ENCODE measurements around the gene KIF6. TPM values are rescaled to one million over a fixed set of nuclear protein-coding genes. Genes with fewer than 3 reads are reported as not detected.
"Not testable (repeated sequence)": the region's sequence is repeated elsewhere in the genome, so short reads cannot be mapped to it uniquely, and the experiment has no call there.

The KIF6 gene
- total RNA-seq, 1 donor from 2014 or later, result 2.7 TPM

DNA sequence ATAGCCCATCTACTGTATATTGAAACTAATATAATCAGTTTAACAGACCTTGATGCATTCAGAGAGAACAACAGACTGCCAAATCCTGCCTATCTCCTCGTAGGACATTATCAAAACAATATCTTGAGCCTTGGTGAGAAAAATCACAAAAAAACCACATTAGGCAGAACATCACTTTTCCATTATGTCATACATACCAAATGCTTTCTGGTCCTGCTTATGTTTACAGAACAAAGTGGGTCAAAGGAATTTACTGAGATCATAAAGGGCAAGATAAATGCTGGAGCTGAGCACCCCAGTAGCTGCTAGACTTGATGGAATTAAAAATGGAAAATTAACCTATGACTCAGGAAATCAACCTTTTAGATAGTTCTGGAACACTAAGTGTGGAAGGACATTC lies 207.5 kb downstream of the KIF6 start:
- Histone ChIP-seq H3K4me1 (no peaks in the 10 kb centered on the region), H3K4me2 (no peak overlapping the region), H3K9me3 (ENCODE audit: low read depth) (no peaks in the 10 kb centered on the region), H3K9ac (no peak overlapping the region), H3F3A (ENCODE audit: low read depth) (no peaks in the 10 kb centered on the region), H3K36me3 (no peaks in the 10 kb centered on the region), H3K4me3 (no peak overlapping the region), H3K27me3 (no peaks in the 10 kb centered on the region), H3K27ac (no peak overlapping the region), H4K20me1 (ENCODE audit: low read depth) (no peaks in the 10 kb centered on the region), H2AFZ (replicated peaks) (no peak overlapping the region), H3K79me2 (ENCODE audit: low read depth) (no peaks in the 10 kb centered on the region)
- Mint-ChIP-seq H3K4me1 (no peaks in the 10 kb centered on the region), H3K4me3 (no peak overlapping the region), H3K36me3 (no peaks in the 10 kb centered on the region), H3K9me3 (no peaks in the 10 kb centered on the region), H3K27ac (no peak overlapping the region), H3K27me3 (ENCODE audit: insufficient read depth, low read depth) (no peaks in the 10 kb centered on the region)
- TF ChIP-seq, protein P1, sequence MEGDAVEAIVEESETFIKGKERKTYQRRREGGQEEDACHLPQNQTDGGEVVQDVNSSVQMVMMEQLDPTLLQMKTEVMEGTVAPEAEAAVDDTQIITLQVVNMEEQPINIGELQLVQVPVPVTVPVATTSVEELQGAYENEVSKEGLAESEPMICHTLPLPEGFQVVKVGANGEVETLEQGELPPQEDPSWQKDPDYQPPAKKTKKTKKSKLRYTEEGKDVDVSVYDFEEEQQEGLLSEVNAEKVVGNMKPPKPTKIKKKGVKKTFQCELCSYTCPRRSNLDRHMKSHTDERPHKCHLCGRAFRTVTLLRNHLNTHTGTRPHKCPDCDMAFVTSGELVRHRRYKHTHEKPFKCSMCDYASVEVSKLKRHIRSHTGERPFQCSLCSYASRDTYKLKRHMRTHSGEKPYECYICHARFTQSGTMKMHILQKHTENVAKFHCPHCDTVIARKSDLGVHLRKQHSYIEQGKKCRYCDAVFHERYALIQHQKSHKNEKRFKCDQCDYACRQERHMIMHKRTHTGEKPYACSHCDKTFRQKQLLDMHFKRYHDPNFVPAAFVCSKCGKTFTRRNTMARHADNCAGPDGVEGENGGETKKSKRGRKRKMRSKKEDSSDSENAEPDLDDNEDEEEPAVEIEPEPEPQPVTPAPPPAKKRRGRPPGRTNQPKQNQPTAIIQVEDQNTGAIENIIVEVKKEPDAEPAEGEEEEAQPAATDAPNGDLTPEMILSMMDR (IDR thresholded peaks at IDR 0.05), result no peak
- TF ChIP-seq EZH2 (IDR thresholded peaks at IDR 0.05) (no peak), EZH2phosphoT487 (IDR thresholded peaks at IDR 0.05) (no peak)
- DNase-seq (ENCODE audit: low spot score), result no peak

DNA sequence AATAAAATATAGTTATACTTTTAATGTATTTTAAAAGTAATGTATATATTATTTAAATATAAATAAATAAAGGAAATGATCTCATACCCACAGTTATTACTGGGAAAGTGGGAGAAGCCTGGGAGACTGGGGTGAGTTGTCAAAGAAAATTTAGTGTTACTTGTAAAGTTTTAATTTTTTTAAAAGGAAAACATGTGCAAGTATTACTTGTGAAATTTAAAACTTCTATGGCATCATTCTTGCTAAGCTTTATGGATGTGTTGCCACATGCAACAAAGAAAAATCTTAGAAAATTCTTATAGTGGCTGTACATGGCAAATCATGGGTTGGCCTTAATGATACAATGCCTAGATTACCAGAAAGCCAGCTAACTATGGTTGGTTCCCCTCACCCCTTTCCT lies 208.7 kb downstream of the KIF6 start:
- H3K4me3 Mint-ChIP-seq, result no peak overlapping the region
- Histone ChIP-seq H3K4me1 (no peaks in the 10 kb centered on the region), H3F3A (ENCODE audit: low read depth) (no peaks in the 10 kb centered on the region), H3K27ac (no peak overlapping the region), H3K4me2 (no peak overlapping the region), H2AFZ (replicated peaks) (no peak overlapping the region), H3K36me3 (no peaks in the 10 kb centered on the region), H3K9ac (no peak overlapping the region), H4K20me1 (ENCODE audit: low read depth) (no peaks in the 10 kb centered on the region), H3K4me3 (no peak overlapping the region), H3K79me2 (ENCODE audit: low read depth) (no peaks in the 10 kb centered on the region), H3K27me3 (no peaks in the 10 kb centered on the region), H3K9me3 (ENCODE audit: low read depth) (no peaks in the 10 kb centered on the region)
- no peaks in the 10 kb centered on the region for H3K27me3 Mint-ChIP-seq (ENCODE audit: insufficient read depth, low read depth)
- no peaks in the 10 kb centered on the region for H3K4me1 Mint-ChIP-seq
- DNase-seq (ENCODE audit: low spot score), result no peak
- no peaks in the 10 kb centered on the region for H3K36me3 Mint-ChIP-seq
- H3K27ac Mint-ChIP-seq, result no peak overlapping the region
- H3K9me3 Mint-ChIP-seq, result no peaks in the 10 kb centered on the region
- no peak for TF ChIP-seq EZH2 (IDR thresholded peaks at IDR 0.05)
- TF ChIP-seq, protein P1 (IDR thresholded peaks at IDR 0.05), result no peak
- TF ChIP-seq EZH2phosphoT487 (IDR thresholded peaks at IDR 0.05), result no peak

DNA sequence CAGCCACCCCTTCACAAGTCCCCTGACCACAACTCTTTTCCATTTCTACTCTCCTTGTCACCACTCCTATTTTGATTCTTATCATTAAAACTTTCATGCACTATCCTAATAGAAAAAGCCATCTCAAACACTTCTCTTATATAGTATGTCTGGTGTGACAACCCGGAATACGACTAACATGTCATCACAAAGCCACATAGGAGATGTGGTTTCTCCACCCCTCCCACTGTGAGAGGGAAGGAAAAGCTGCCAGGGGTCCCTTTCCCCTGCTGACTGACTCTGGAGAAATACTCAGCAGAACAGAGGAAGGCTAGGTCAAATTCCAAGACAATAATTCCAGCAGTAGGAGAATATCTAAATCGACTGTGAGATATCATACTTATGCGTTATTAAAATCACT lies 209.7 kb downstream of the KIF6 start:
- no peaks in the 10 kb centered on the region for H3K27me3 Mint-ChIP-seq (ENCODE audit: insufficient read depth, low read depth)
- Histone ChIP-seq H2AFZ (replicated peaks) (no peak overlapping the region), H3K9me3 (ENCODE audit: low read depth) (no peaks in the 10 kb centered on the region), H3K27ac (no peak overlapping the region), H3K4me1 (no peaks in the 10 kb centered on the region), H3K4me2 (no peak overlapping the region), H3K79me2 (ENCODE audit: low read depth) (no peaks in the 10 kb centered on the region), H4K20me1 (ENCODE audit: low read depth) (no peaks in the 10 kb centered on the region), H3F3A (ENCODE audit: low read depth) (no peaks in the 10 kb centered on the region), H3K4me3 (no peak overlapping the region), H3K36me3 (no peaks in the 10 kb centered on the region), H3K27me3 (no peaks in the 10 kb centered on the region), H3K9ac (no peak overlapping the region)
- no peak for TF ChIP-seq EZH2 (IDR thresholded peaks at IDR 0.05)
- no peaks in the 10 kb centered on the region for H3K36me3 Mint-ChIP-seq
- no peak for DNase-seq (ENCODE audit: low spot score)
- H3K4me3 Mint-ChIP-seq, result no peak overlapping the region
- H3K4me1 Mint-ChIP-seq, result no peaks in the 10 kb centered on the region
- H3K27ac Mint-ChIP-seq, result no peak overlapping the region
- H3K9me3 Mint-ChIP-seq, result peaks cover 7% of the 10 kb centered on the region

DNA sequence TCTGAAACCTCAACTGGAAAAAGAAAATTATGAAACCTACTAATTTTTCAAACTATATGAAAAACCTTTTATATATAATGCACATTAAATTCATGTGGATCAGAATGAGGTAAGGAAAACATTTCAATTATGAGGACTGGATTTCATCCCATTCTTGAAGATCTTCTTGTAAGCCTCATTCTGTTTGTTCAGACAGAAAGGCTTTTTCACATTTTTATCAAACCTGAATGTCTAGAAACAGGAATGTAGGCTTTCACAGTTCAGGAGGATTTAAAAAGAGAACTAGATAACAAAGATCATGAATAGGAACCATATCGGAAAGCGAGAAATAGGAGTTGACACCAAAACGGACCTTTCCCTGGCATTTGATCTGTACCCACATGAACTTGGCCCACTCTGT lies 210.2 kb downstream of the KIF6 start:
- Mint-ChIP-seq H3K36me3 (no peaks in the 10 kb centered on the region), H3K27ac (no peak overlapping the region), H3K9me3 (peaks cover 12% of the 10 kb centered on the region), H3K4me3 (no peak overlapping the region), H3K4me1 (no peaks in the 10 kb centered on the region), H3K27me3 (ENCODE audit: insufficient read depth, low read depth) (no peaks in the 10 kb centered on the region)
- Histone ChIP-seq H3K79me2 (ENCODE audit: low read depth) (no peaks in the 10 kb centered on the region), H2AFZ (replicated peaks) (no peak overlapping the region), H3K4me3 (no peak overlapping the region), H3K9me3 (ENCODE audit: low read depth) (no peaks in the 10 kb centered on the region), H3K27me3 (no peaks in the 10 kb centered on the region), H3K27ac (no peak overlapping the region), H3K4me2 (no peak overlapping the region), H3F3A (ENCODE audit: low read depth) (no peaks in the 10 kb centered on the region), H3K36me3 (no peaks in the 10 kb centered on the region), H4K20me1 (ENCODE audit: low read depth) (no peaks in the 10 kb centered on the region), H3K4me1 (no peaks in the 10 kb centered on the region), H3K9ac (no peak overlapping the region)
- no peak for DNase-seq (ENCODE audit: low spot score)
- TF ChIP-seq EZH2phosphoT487 (IDR thresholded peaks at IDR 0.05) (no peak), EZH2 (IDR thresholded peaks at IDR 0.05) (no peak)
- TF ChIP-seq, protein P1 (IDR thresholded peaks at IDR 0.05), result no peak

DNA sequence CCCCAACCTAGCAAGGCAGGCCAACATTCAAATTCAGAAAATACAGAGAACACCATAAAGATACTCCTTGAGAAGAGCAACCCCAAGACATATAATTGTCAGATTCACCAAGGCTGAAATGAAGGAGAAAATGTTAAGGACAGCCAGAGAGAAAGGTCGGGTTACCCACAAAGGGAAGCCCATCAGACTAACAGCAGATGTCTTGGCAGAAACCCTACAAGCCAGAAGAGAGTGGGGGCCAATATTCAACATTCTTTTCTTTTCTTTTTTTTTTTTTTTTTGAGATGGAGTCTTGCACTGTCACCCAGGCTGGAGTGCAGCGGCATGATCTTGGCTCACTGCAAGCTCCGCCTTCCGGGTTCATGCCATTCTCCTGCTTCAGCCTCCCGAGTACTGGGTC lies 215.4 kb downstream of the KIF6 start:
- H3K27ac Mint-ChIP-seq; H3K4me3 Mint-ChIP-seq; H3K27me3 ChIP-seq; H3K9me3 ChIP-seq (ENCODE audit: low read depth); H3K36me3 Mint-ChIP-seq; H3K36me3 ChIP-seq; H3K79me2 ChIP-seq (ENCODE audit: low read depth); H3K27ac ChIP-seq; H2AFZ ChIP-seq (replicated peaks); H4K20me1 ChIP-seq (ENCODE audit: low read depth); H3K9ac ChIP-seq; H3K4me2 ChIP-seq; DNase-seq (ENCODE audit: low spot score); H3K4me1 ChIP-seq; H3F3A ChIP-seq (ENCODE audit: low read depth); H3K27me3 Mint-ChIP-seq (ENCODE audit: insufficient read depth, low read depth); H3K4me3 ChIP-seq: not testable (repeated sequence)
- H3K9me3 Mint-ChIP-seq, result peaks cover 21% of the 10 kb centered on the region
- peaks cover 10% of the 10 kb centered on the region for H3K4me1 Mint-ChIP-seq

Measured in neural progenitor cell (in vitro differentiated cells).